Ishikawa (cell line): Measurements from ENCODE around the gene TRANK1.

Experiments
- CEBPB ChIP-seq: IDR thresholded peaks from 2 replicates; pipeline ENCODE4 v1.6.1; 2012
- CREB1 ChIP-seq: IDR thresholded peaks from 2 replicates; pipeline ENCODE4 v1.6.1; 2012; ENCODE audit warnings: low read depth
- EGR1 ChIP-seq: IDR thresholded peaks from 2 replicates; pipeline ENCODE4 v1.6.1; 2012
- EP300 ChIP-seq: IDR thresholded peaks from 2 replicates; pipeline ENCODE4 v1.6.1; 2012; ENCODE audit warnings: borderline replicate concordance
- FOXM1 ChIP-seq: IDR thresholded peaks from 2 replicates; pipeline ENCODE4 v1.6.1; 2012; ENCODE audit warnings: low read depth, borderline replicate concordance
- MAX ChIP-seq: IDR thresholded peaks from 2 replicates; pipeline ENCODE4 v1.6.1; 2012
- NFIC ChIP-seq: IDR thresholded peaks from 2 replicates; pipeline ENCODE4 v1.6.1; 2012
- RAD21 ChIP-seq: IDR thresholded peaks from 2 replicates; pipeline ENCODE4 v1.6.1; 2012; ENCODE audit warnings: low read depth
- TAF1 ChIP-seq: IDR thresholded peaks from 2 replicates; pipeline ENCODE4 v1.6.1; 2012; ENCODE audit warnings: low read depth, mild to moderate bottlenecking
- TCF12 ChIP-seq: IDR thresholded peaks from 2 replicates; pipeline ENCODE4 v1.6.1; 2012; ENCODE audit warnings: low read depth
- TEAD4 ChIP-seq: IDR thresholded peaks from 2 replicates; pipeline ENCODE4 v1.6.1; 2012
- USF1 ChIP-seq: IDR thresholded peaks from 2 replicates; pipeline ENCODE4 v1.6.1; 2012
- YY1 ChIP-seq: IDR thresholded peaks from 2 replicates; pipeline ENCODE4 v1.6.1; 2012; ENCODE audit warnings: low read depth
- ZBTB7A ChIP-seq: IDR thresholded peaks from 2 replicates; pipeline ENCODE4 v1.6.1; 2012; ENCODE audit warnings: low read depth
- TF ChIP-seq, protein P1 (sequence below): IDR thresholded peaks from 2 replicates; pipeline ENCODE4 v1.6.1; 2012; ENCODE audit warnings: low read depth, mild to moderate bottlenecking

The TRANK1 gene

DNA sequence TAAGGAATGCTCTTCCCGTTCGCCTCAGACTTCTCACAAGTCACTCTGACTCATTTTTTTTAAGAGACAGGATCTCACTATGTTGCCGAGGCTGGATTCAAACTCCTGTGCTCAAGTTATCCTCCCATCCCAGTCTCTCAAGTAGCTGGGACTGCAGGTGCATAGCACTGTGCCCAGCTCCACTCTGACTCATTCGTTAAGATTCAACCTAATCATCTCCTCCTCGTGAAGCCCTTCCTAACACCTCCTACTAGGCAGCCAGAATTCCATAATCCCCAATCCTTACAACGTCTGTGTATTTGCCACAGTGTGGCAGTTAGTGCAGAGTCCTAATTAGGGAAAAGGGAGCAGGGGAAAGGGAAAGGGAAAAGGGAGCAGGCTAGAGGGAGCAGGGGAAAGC lies 154.1 kb downstream of the TRANK1 start:
- TF ChIP-seq YY1, result no peak

GRCh38 chr3:36786921-36787890 lies 157.6 kb downstream of the TRANK1 start:
- TF ChIP-seq USF1 (no peak), CEBPB (no peak), RAD21 (no peak), TEAD4 (no peak), EGR1 (no peak), CREB1 (no peak), NFIC (no peak), FOXM1 (no peak), MAX (no peak), TCF12 (no peak)

DNA sequence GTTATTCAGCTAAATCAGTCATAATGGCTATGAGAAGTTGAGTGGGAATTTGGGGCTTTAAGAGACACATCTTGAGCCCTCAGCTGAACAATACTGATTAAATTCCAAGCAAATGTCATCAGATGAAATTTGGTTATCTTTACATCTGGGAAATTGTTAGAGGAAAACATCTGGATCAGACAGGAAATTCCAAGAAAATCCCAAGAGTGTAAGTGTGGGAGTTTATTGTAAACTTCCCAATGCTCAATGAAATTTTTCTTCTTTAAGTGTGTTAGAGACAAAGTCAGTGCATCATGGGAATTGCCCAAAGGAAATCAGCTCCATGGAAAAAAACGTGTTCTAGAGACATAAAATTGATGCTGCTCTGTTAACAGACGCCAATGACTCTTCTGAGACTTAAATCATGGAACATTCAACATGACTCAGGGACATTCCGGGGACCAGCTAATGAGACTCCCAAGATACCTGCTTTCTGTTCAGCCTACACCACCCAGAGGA lies 160.7 kb downstream of the TRANK1 start:
- TF ChIP-seq TCF12 (no peak), CREB1 (no peak), ZBTB7A (no peak), NFIC (no peak), TAF1 (no peak), EP300 (no peak), YY1 (no peak), CEBPB (no peak), TEAD4 (no peak), USF1 (no peak), EGR1 (no peak), FOXM1 (no peak), RAD21 (no peak), MAX (no peak)
- TF ChIP-seq, protein P1, sequence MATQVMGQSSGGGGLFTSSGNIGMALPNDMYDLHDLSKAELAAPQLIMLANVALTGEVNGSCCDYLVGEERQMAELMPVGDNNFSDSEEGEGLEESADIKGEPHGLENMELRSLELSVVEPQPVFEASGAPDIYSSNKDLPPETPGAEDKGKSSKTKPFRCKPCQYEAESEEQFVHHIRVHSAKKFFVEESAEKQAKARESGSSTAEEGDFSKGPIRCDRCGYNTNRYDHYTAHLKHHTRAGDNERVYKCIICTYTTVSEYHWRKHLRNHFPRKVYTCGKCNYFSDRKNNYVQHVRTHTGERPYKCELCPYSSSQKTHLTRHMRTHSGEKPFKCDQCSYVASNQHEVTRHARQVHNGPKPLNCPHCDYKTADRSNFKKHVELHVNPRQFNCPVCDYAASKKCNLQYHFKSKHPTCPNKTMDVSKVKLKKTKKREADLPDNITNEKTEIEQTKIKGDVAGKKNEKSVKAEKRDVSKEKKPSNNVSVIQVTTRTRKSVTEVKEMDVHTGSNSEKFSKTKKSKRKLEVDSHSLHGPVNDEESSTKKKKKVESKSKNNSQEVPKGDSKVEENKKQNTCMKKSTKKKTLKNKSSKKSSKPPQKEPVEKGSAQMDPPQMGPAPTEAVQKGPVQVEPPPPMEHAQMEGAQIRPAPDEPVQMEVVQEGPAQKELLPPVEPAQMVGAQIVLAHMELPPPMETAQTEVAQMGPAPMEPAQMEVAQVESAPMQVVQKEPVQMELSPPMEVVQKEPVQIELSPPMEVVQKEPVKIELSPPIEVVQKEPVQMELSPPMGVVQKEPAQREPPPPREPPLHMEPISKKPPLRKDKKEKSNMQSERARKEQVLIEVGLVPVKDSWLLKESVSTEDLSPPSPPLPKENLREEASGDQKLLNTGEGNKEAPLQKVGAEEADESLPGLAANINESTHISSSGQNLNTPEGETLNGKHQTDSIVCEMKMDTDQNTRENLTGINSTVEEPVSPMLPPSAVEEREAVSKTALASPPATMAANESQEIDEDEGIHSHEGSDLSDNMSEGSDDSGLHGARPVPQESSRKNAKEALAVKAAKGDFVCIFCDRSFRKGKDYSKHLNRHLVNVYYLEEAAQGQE, result no peak

DNA sequence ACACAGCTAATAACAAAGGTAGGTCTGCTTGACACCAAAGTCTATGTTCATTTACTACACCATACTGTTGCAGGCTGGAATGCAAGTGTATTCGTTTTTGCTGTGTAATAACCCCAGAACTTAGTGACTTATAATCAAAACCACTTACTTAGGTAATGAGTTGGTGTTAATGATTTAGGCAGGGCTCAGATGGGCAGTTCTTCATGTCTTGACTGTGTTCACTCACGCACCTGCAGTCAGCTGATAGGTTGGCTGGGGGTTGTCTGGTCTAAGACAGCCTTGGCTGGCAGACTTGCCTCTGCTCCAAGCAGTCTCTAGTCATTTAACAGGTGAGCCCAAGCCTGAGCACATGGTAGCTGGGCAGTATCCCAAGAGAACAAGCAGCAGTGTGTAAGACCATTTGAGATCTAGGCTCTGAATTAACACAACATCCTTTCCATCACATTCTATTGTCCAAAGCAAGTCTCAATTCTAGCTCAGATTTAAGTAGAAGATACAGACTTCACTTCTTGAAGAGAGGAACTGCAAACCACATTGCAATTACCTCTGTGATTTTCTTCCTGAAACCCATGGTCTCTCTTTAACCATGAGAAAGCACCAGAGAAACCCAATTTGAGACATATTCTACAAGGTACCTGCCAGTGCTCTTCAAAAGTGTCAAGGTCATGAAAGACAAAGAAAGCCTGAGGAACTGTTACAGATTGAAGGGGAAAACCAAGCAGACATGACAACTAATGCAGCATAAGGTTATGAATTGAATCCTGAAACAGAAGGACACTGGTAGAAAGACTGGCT lies 167.2 kb downstream of the TRANK1 start:
- no peak for TF ChIP-seq CREB1
- no peak for TF ChIP-seq MAX
- TF ChIP-seq YY1, result no peak
- no peak for TF ChIP-seq TCF12
- no peak for TF ChIP-seq EP300
- TF ChIP-seq TAF1, result no peak
- TF ChIP-seq RAD21, result no peak
- TF ChIP-seq TEAD4, result no peak
- TF ChIP-seq NFIC, result no peak
- TF ChIP-seq CEBPB, result no peak
